Ascending aorta (tissue), 2 donors: ENCODE measurements around the gene PI4KB. TPM values are rescaled to one million over a fixed set of nuclear protein-coding genes. Genes with fewer than 3 reads are reported as not detected.

Experiments
- DNase-seq, 2 donors: peaks; one replicate each; pipeline ENCODE4 v3.0.0-alpha.2; 2019; ENCODE audit warnings: low spot score in 2 of 2
- H3K27ac ChIP-seq, 2 donors: fragments of 200-600 bp; sonication (generic); one replicate each; pipeline ENCODE4 v1.5.1; 2016 to 2017; ENCODE audit warnings: mild to moderate bottlenecking in 1 of 2
- H3K27me3 ChIP-seq: fragments of 200-600 bp; sonication (generic); one replicate; pipeline ENCODE4 v1.5.1; 2017
- H3K36me3 ChIP-seq, 2 donors: fragments of 200-600 bp; sonication (generic); one replicate each; pipeline ENCODE4 v1.5.1; 2016
- H3K4me1 ChIP-seq, 2 donors: fragments of 200-600 bp; sonication (generic); one replicate each; pipeline ENCODE4 v1.5.1; 2016 to 2017; ENCODE audit warnings: mild to moderate bottlenecking in 1 of 2
- H3K4me3 ChIP-seq, 2 donors: fragments of 200-600 bp; sonication (generic); one replicate each; pipeline ENCODE4 v1.5.1; 2016 to 2017; ENCODE audit warnings: mild to moderate bottlenecking in 1 of 2
- H3K9me3 ChIP-seq, 2 donors: fragments of 200-600 bp; sonication (generic); one replicate each; pipeline ENCODE4 v1.5.1; 2016
- CTCF ChIP-seq, 3 experiments: fragments of 200-600 bp in 2 of 3; fragments of 450-650 bp in 1 of 3; sonication (generic) in 2 of 3; IDR thresholded peaks; one replicate each; pipeline ENCODE4 v1.5.1; 2016 to 2019; ENCODE audit warnings: antibody characterized with exemption in 3 of 3, mild to moderate bottlenecking in 1 of 3, moderate library complexity in 1 of 3
- intact Hi-C: fragments of 100-400 bp; cut with DNase I; formaldehyde crosslinking; loops from one replicate; pipeline ENCODE4 v1.15.1; 2023
- total RNA-seq: library from RNA; depleted of rRNA; stranded (reverse); fragments of >200 nt; gene quantifications from one replicate; pipeline ENCODE4 v1.1.0, GENCODE V29; 2016

The PI4KB gene
- total RNA-seq, 1 donor from 2014 or later: 94.8 TPM

- peaks cover 0 to 22% of the 10 kb centered on the region in 2 donors for H3K4me1 ChIP-seq
- intact Hi-C loops: loop anchor here (1.0 to 5.0 kb wide), 4 partner anchors 17 to 69 kb away; partner anchors contain the start of genes PSMB4, RFX5 and ZNF687
- peak overlapping the region; percentile 92 to 93 for H3K27ac ChIP-seq
- TF ChIP-seq CTCF (IDR thresholded peaks at IDR 0.05): no peak
- H3K27me3 ChIP-seq: no peaks in the 10 kb centered on the region
- H3K4me3 ChIP-seq: peak overlapping the region; percentile 62 to 74
- H3K36me3 ChIP-seq: peaks cover 0 to 11% of the 10 kb centered on the region in 2 donors
- no peak for DNase-seq
- H3K9me3 ChIP-seq: no peaks in the 10 kb centered on the region
Measured at GRCh38 chr1:151327903-151328674, 873 bp upstream of the PI4KB start.

GRCh38 chr1:151326619-151327222, 495 bp downstream of the PI4KB start:
- peak in 1 of 2 donors; percentile 77 for DNase-seq
- H3K4me1 ChIP-seq: peaks cover 0 to 22% of the 10 kb centered on the region in 2 donors

GRCh38 chr1:151325646-151326429, 1.4 kb downstream of the PI4KB start:
- no peaks in the 10 kb centered on the region for H3K9me3 ChIP-seq
- H3K4me3 ChIP-seq: peak overlapping the region; percentile 62 to 74
- H3K27me3 ChIP-seq: no peaks in the 10 kb centered on the region
- H3K4me1 ChIP-seq: peaks cover 0 to 22% of the 10 kb centered on the region in 2 donors
- intact Hi-C loops: loop anchor here (5.0 kb wide), 1 partner anchor 71 kb away; the partner anchor contains the start of gene PSMB4
- H3K27ac ChIP-seq: peak overlapping the region; percentile 92 to 93
- no peak for DNase-seq
- no peak for TF ChIP-seq CTCF (IDR thresholded peaks at IDR 0.05)
- peaks cover 0 to 23% of the 10 kb centered on the region in 2 donors for H3K36me3 ChIP-seq

More at GRCh38 chr1:151326619-151327222, 495 bp downstream of the PI4KB start:
- peak overlapping the region; percentile 62 to 74 for H3K4me3 ChIP-seq
- peak overlapping the region; percentile 92 to 93 for H3K27ac ChIP-seq
- TF ChIP-seq CTCF (IDR thresholded peaks at IDR 0.05): no peak
- intact Hi-C loops: loop anchor here (1.0 to 5.0 kb wide), 4 partner anchors 15 to 71 kb away; partner anchors contain the start of genes PSMB4, RFX5 and ZNF687
- no peaks in the 10 kb centered on the region for H3K27me3 ChIP-seq
- no peaks in the 10 kb centered on the region for H3K9me3 ChIP-seq
- H3K36me3 ChIP-seq: peaks cover 0 to 18% of the 10 kb centered on the region in 2 donors

- DNase-seq: no peak
- no peak for TF ChIP-seq CTCF (IDR thresholded peaks at IDR 0.05)
- intact Hi-C loops: loop anchor here (5.0 kb wide), 1 partner anchor 72 kb away; the partner anchor contains the start of gene PSMB4
Measured at GRCh38 chr1:151325231-151325630, 2.0 kb downstream of the PI4KB start.

GRCh38 chr1:151324390-151324930, 2.8 kb downstream of the PI4KB start:
- Histone ChIP-seq H3K27me3 (no peaks in the 10 kb centered on the region), H3K4me3 (no peak overlapping the region), H3K27ac (no peak overlapping the region), H3K9me3 (no peaks in the 10 kb centered on the region), H3K36me3 (peaks cover 0 to 23% of the 10 kb centered on the region in 2 donors), H3K4me1 (peaks cover 0 to 22% of the 10 kb centered on the region in 2 donors)
- intact Hi-C loops: no loop called here
- TF ChIP-seq CTCF (IDR thresholded peaks at IDR 0.05): no peak
- no peak for DNase-seq

More at GRCh38 chr1:151325231-151325630, 2.0 kb downstream of the PI4KB start:
- Histone ChIP-seq H3K9me3 (no peaks in the 10 kb centered on the region), H3K27me3 (no peaks in the 10 kb centered on the region), H3K27ac (no peak overlapping the region), H3K4me1 (peaks cover 0 to 22% of the 10 kb centered on the region in 2 donors), H3K4me3 (peak overlapping the region in 1 of 2 donors; percentile 74), H3K36me3 (peaks cover 0 to 23% of the 10 kb centered on the region in 2 donors)
